ENCODE data around the gene GABRG2.

The GABRG2 gene

DNA sequence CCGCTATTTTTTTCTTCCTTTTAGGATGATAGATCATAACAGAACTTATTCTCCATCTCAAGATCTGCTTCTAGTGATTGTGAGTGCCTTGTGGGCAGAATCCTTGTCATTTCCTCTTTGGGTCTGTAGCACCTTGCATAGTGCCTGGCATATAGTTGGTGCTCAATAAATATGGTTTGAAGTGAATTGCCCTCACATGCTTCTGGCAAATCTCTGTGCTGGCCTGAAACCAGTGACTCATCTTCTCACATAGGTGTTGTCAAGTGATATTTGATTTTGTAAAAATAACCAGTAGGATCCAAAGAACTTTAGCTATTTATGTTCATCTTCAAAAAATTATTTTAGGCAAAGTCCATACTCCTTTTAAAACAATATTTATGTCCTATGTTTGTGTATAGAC lies 86.7 kb downstream of the GABRG2 start:
- H3K9me3 ChIP-seq (ENCODE audit: control insufficient read depth, insufficient read depth, low read depth, low read length) = no peaks in the 10 kb centered on the region
- no peaks in the 10 kb centered on the region for H3K4me1 ChIP-seq (ENCODE audit: control insufficient read depth, insufficient read depth, low read length)
- TF ChIP-seq ZNF132 (tag by site-specific recombination; IDR thresholded peaks at IDR 0.05; ENCODE audit: borderline replicate concordance) (no peak), ZNF561 (tag by site-specific recombination; IDR thresholded peaks at IDR 0.05; ENCODE audit: borderline replicate concordance) (no peak)
- POLR2A ChIA-PET = no interaction called here
- H3K4me3 ChIP-seq (ENCODE audit: low read depth, low read length) = no peak overlapping the region
- H3K36me3 ChIP-seq (ENCODE audit: control insufficient read depth in 2 of 2, insufficient read depth in 1 of 2, low read length in 2 of 2) = no peaks in the 10 kb centered on the region
- no peak overlapping the region for H3K27ac ChIP-seq (ENCODE audit: extremely low read depth, low read depth, low read length)
- CTCF ChIA-PET = no interaction called here

GRCh38 chr5:162160401-162160800 lies 92.8 kb downstream of the GABRG2 start:
- Histone ChIP-seq H3K4me3 (ENCODE audit: low read depth, low read length) (no peak overlapping the region), H3K36me3 (ENCODE audit: control insufficient read depth in 2 of 2, insufficient read depth in 1 of 2, low read length in 2 of 2) (no peaks in the 10 kb centered on the region), H3K4me1 (ENCODE audit: control insufficient read depth, insufficient read depth, low read length) (no peaks in the 10 kb centered on the region), H3K27ac (ENCODE audit: extremely low read depth, low read depth, low read length) (no peak overlapping the region), H3K9me3 (ENCODE audit: control insufficient read depth, insufficient read depth, low read depth, low read length) (no peaks in the 10 kb centered on the region)
- POLR2A ChIA-PET = no interaction called here
- TF ChIP-seq ZNF274 (IDR thresholded peaks at IDR 0.05; ENCODE audit: low read length) (no peak), ZNF274 (tag by site-specific recombination; IDR thresholded peaks at IDR 0.05; ENCODE audit: borderline replicate concordance) (no peak), ZBTB21 (tag by site-specific recombination; IDR thresholded peaks at IDR 0.05) (no peak), RBAK (tag by site-specific recombination; IDR thresholded peaks at IDR 0.05) (no peak), ZNF530 (tag by site-specific recombination; IDR thresholded peaks at IDR 0.05; ENCODE audit: low read depth) (no peak), PRDM1 (tag by site-specific recombination; IDR thresholded peaks at IDR 0.05) (no peak), ZNF664 (tag by site-specific recombination; IDR thresholded peaks at IDR 0.05) (no peak), YY2 (tag by site-specific recombination; IDR thresholded peaks at IDR 0.05) (no peak), KLF1 (tag by site-specific recombination; IDR thresholded peaks at IDR 0.05) (no peak), ZNF394 (tag by site-specific recombination; IDR thresholded peaks at IDR 0.05; ENCODE audit: borderline replicate concordance) (no peak), KLF10 (tag by site-specific recombination; IDR thresholded peaks at IDR 0.05) (no peak), CTCF (tag by site-specific recombination; IDR thresholded peaks at IDR 0.05) (no peak), ZSCAN23 (tag by site-specific recombination; IDR thresholded peaks at IDR 0.05) (no peak), ZNF140 (tag by site-specific recombination; IDR thresholded peaks at IDR 0.05) (no peak), ZNF777 (tag by site-specific recombination; IDR thresholded peaks at IDR 0.05; ENCODE audit: borderline replicate concordance) (no peak)
- TF ChIP-seq, protein P1, sequence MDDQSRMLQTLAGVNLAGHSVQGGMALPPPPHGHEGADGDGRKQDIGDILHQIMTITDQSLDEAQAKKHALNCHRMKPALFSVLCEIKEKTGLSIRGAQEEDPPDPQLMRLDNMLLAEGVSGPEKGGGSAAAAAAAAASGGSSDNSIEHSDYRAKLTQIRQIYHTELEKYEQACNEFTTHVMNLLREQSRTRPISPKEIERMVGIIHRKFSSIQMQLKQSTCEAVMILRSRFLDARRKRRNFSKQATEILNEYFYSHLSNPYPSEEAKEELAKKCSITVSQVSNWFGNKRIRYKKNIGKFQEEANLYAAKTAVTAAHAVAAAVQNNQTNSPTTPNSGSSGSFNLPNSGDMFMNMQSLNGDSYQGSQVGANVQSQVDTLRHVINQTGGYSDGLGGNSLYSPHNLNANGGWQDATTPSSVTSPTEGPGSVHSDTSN (CRISPR knock-in tag; IDR thresholded peaks at IDR 0.05) = no peak
- CTCF ChIA-PET = no interaction called here

DNA sequence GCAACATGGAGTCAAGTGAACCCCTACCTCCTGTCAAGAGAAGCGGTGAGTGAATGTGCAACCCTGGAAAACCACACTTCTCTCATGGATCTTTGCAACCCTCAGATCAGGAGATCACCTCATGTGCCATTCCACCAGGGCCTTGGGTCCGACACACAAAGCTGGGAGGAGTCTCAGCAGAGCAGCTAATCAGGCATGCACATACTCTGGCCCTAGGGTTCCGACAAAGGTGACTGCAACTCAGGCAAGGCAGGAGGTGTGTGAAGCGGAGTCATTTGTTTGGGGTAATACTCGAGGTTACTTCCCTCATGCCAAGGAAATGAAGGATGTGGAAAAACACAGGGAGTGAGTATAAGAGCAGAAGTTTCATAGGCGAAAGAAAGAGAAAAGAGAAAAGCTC lies 96.1 kb downstream of the GABRG2 start:
- Histone ChIP-seq H3K4me1 (ENCODE audit: control insufficient read depth, insufficient read depth, low read length) (no peaks in the 10 kb centered on the region), H3K4me3 (ENCODE audit: low read depth, low read length) (no peak overlapping the region), H3K9me3 (ENCODE audit: control insufficient read depth, insufficient read depth, low read depth, low read length) (no peaks in the 10 kb centered on the region; the same call in 1 of the 2 replicates), H3K27ac (ENCODE audit: extremely low read depth, low read depth, low read length) (no peak overlapping the region), H3K36me3 (ENCODE audit: control insufficient read depth in 2 of 2, insufficient read depth in 1 of 2, low read length in 2 of 2) (no peaks in the 10 kb centered on the region)
- ChIA-PET CTCF (no interaction called here), POLR2A (no interaction called here)
- TF ChIP-seq ZBTB1 (tag by site-specific recombination; IDR thresholded peaks at IDR 0.05) = no peak
- no peak for TF ChIP-seq ZNF433 (tag by site-specific recombination; IDR thresholded peaks at IDR 0.05; ENCODE audit: low read depth)
- TF ChIP-seq OSR2 (tag by site-specific recombination; IDR thresholded peaks at IDR 0.05) = no peak
- TF ChIP-seq ZNF114 (tag by site-specific recombination; IDR thresholded peaks at IDR 0.05) = no peak
- TF ChIP-seq ZNF112 (tag by site-specific recombination; IDR thresholded peaks at IDR 0.05) = no peak
- no peak for TF ChIP-seq PRDM2 (tag by site-specific recombination; IDR thresholded peaks at IDR 0.05; ENCODE audit: borderline replicate concordance)
- TF ChIP-seq ZBTB20 (tag by site-specific recombination; IDR thresholded peaks at IDR 0.05) = no peak
- TF ChIP-seq ZNF510 (tag by site-specific recombination; IDR thresholded peaks at IDR 0.05; ENCODE audit: insufficient replicate concordance) = no peak

Measured in HEK293 (cell line).